GM12865 (cell line): ENCODE results near the gene RAB31.
"Not testable (repeated sequence)": the region's sequence is repeated elsewhere in the genome, so short reads cannot be mapped to it uniquely, and the experiment has no call there.

ENCODE experiments used
- DNase-seq: peaks from one replicate; pipeline ENCODE4 v3.0.0; 2010; ENCODE audit warnings: low read depth
- H3K4me3 ChIP-seq: 2 replicates; pipeline ENCODE4 v1.5.1; 2011; ENCODE audit warnings: mild to moderate bottlenecking, low read depth, low read length, control low read depth
- CTCF ChIP-seq: IDR thresholded peaks from 2 replicates; pipeline ENCODE4 v1.5.1; 2011; ENCODE audit warnings: low read length, control low read depth, low read depth, inconsistent platforms; ENCODE audit not compliant: insufficient read depth; ENCODE audit errors: missing control alignments

Gene RAB31

GRCh38 chr18:9900699-9901098 is 192.6 kb downstream of the RAB31 start:
- no peak for DNase-seq
- no peak overlapping the region for H3K4me3 ChIP-seq
- no peak for TF ChIP-seq CTCF

- DNase-seq: no peak
- no peak overlapping the region for H3K4me3 ChIP-seq
- no peak for TF ChIP-seq CTCF
These were observed 193.3 kb downstream of the RAB31 start for GRCh38 chr18:9901377-9901776.

- DNase-seq: not testable (repeated sequence)
These were observed 194.2 kb downstream of the RAB31 start for GRCh38 chr18:9902264-9902663.

GRCh38 chr18:9902832-9903231 is 194.7 kb downstream of the RAB31 start:
- H3K4me3 ChIP-seq: no peak overlapping the region
- TF ChIP-seq CTCF: no peak
- DNase-seq: no peak

More at GRCh38 chr18:9902264-9902663, 194.2 kb downstream of the RAB31 start:
- not testable (repeated sequence) for H3K4me3 ChIP-seq

- no peak for TF ChIP-seq CTCF
- no peak for DNase-seq
- no peak overlapping the region for H3K4me3 ChIP-seq
These were observed 197.4 kb downstream of the RAB31 start for GRCh38 chr18:9905401-9905922.

GRCh38 chr18:9906481-9906880 is 198.4 kb downstream of the RAB31 start:
- no peak for DNase-seq

GRCh38 chr18:9907867-9908266 is 199.8 kb downstream of the RAB31 start:
- no peak for DNase-seq

More at GRCh38 chr18:9906481-9906880, 198.4 kb downstream of the RAB31 start:
- H3K4me3 ChIP-seq: no peak overlapping the region
- no peak for TF ChIP-seq CTCF

More at GRCh38 chr18:9907867-9908266, 199.8 kb downstream of the RAB31 start:
- TF ChIP-seq CTCF: no peak
- no peak overlapping the region for H3K4me3 ChIP-seq
